Neural progenitor cell (in vitro differentiated cells): ENCODE measurements around the gene ZMIZ2. TPM values are rescaled to one million over a fixed set of nuclear protein-coding genes. Genes with fewer than 3 reads are reported as not detected.
"Not testable (repeated sequence)": the region's sequence is repeated elsewhere in the genome, so short reads cannot be mapped to it uniquely, and the experiment has no call there.

Source experiments
- DNase-seq: peaks from one replicate; pipeline ENCODE4 v3.0.0-alpha.2; 2016; ENCODE audit warnings: low spot score
- H2AFZ ChIP-seq: fragments of 200-600 bp; sonication (generic); replicated peaks from 2 replicates; pipeline ENCODE4 v1.6.1; 2016; ENCODE audit warnings: antibody characterized with exemption
- H3F3A ChIP-seq: fragments of 200-600 bp; sonication (generic); 2 replicates; pipeline ENCODE4 v1.6.1; 2016; ENCODE audit warnings: antibody characterized with exemption, low read depth
- H3K27ac ChIP-seq: fragments of 200-600 bp; sonication (generic); 2 replicates; pipeline ENCODE4 v1.5.1; 2016; ENCODE audit warnings: mild to moderate bottlenecking
- H3K27me3 ChIP-seq: fragments of 200-600 bp; sonication (generic); 2 replicates; pipeline ENCODE4 v1.6.1; 2016; ENCODE audit warnings: mild to moderate bottlenecking, moderate library complexity
- H3K36me3 ChIP-seq: fragments of 200-600 bp; sonication (generic); 2 replicates; pipeline ENCODE4 v1.5.1; 2016
- H3K4me1 ChIP-seq: fragments of 200-600 bp; sonication (generic); 2 replicates; pipeline ENCODE4 v1.6.1; 2016; ENCODE audit warnings: mixed run types
- H3K4me2 ChIP-seq: fragments of 200-600 bp; sonication (generic); 2 replicates; pipeline ENCODE4 v1.6.1; 2016
- H3K4me3 ChIP-seq: fragments of 200-600 bp; sonication (generic); 2 replicates; pipeline ENCODE4 v1.5.1; 2016
- H3K79me2 ChIP-seq: fragments of 200-600 bp; sonication (generic); 2 replicates; pipeline ENCODE4 v1.6.1; 2016; ENCODE audit warnings: low read depth
- H3K9ac ChIP-seq: fragments of 200-600 bp; sonication (generic); 2 replicates; pipeline ENCODE4 v1.6.1; 2016
- H3K9me3 ChIP-seq: fragments of 200-600 bp; sonication (generic); 2 replicates; pipeline ENCODE4 v1.5.1; 2016; ENCODE audit warnings: low read depth
- H4K20me1 ChIP-seq: fragments of 200-600 bp; sonication (generic); 2 replicates; pipeline ENCODE4 v1.6.1; 2016; ENCODE audit warnings: low read depth
- H3K27ac Mint-ChIP-seq: 3 replicates; pipeline ENCODE4 v1.8.0; 2021; ENCODE audit warnings: mixed read lengths
- H3K27me3 Mint-ChIP-seq: 2 replicates; pipeline ENCODE4 v1.8.0; 2022; ENCODE audit warnings: low read depth, mild to moderate bottlenecking, inconsistent platforms, moderate library complexity, mixed read lengths; ENCODE audit not compliant: insufficient read depth
- H3K36me3 Mint-ChIP-seq: 3 replicates; pipeline ENCODE4 v1.8.0; 2021; ENCODE audit warnings: mixed read lengths
- H3K4me1 Mint-ChIP-seq: 3 replicates; pipeline ENCODE4 v1.8.0; 2021; ENCODE audit warnings: mixed read lengths
- H3K4me3 Mint-ChIP-seq: 3 replicates; pipeline ENCODE4 v1.8.0; 2021; ENCODE audit warnings: mild to moderate bottlenecking, moderate library complexity, mixed read lengths
- H3K9me3 Mint-ChIP-seq: 3 replicates; pipeline ENCODE4 v1.8.0; 2020; ENCODE audit warnings: mixed read lengths
- EZH2 ChIP-seq: fragments of 200-600 bp; sonication (generic); IDR thresholded peaks from 2 replicates; pipeline ENCODE4 v1.6.1; 2017; ENCODE audit warnings: antibody characterized with exemption, mild to moderate bottlenecking, moderate library complexity
- EZH2phosphoT487 ChIP-seq: fragments of 200-600 bp; sonication (generic); IDR thresholded peaks from 2 replicates; pipeline ENCODE4 v1.6.1; 2017; ENCODE audit warnings: antibody characterized with exemption
- total RNA-seq: library from RNA; depleted of rRNA; stranded (reverse); fragments of >200 nt; gene quantifications from 2 replicates; pipeline ENCODE4 v1.2.3, GENCODE V29; 2015; ENCODE audit warnings: low replicate concordance
- TF ChIP-seq, protein P1 (sequence below): fragments of 200-600 bp; sonication (generic); IDR thresholded peaks from 2 replicates; pipeline ENCODE4 v1.5.1; 2017; ENCODE audit warnings: antibody characterized with exemption, mild to moderate bottlenecking

The ZMIZ2 gene
- total RNA-seq, 1 donor from 2014 or later = 7.6 TPM

GRCh38 chr7:44716205-44716604 is 32.4 kb upstream of the ZMIZ2 start:
- Histone ChIP-seq H4K20me1 (no peaks in the 10 kb centered on the region), H3K27ac (no peak overlapping the region), H2AFZ (no peak overlapping the region), H3K9me3 (no peaks in the 10 kb centered on the region), H3F3A (no peaks in the 10 kb centered on the region), H3K27me3 (no peaks in the 10 kb centered on the region), H3K36me3 (no peaks in the 10 kb centered on the region), H3K79me2 (no peaks in the 10 kb centered on the region), H3K9ac (no peak overlapping the region), H3K4me1 (no peaks in the 10 kb centered on the region), H3K4me3 (no peak overlapping the region), H3K4me2 (no peak overlapping the region)
- H3K4me1 Mint-ChIP-seq = peaks cover 3% of the 10 kb centered on the region
- H3K27ac Mint-ChIP-seq = no peak overlapping the region
- peaks cover 2% of the 10 kb centered on the region for H3K27me3 Mint-ChIP-seq
- H3K36me3 Mint-ChIP-seq = no peaks in the 10 kb centered on the region
- H3K4me3 Mint-ChIP-seq = no peak overlapping the region
- no peak for DNase-seq
- TF ChIP-seq, protein P1, sequence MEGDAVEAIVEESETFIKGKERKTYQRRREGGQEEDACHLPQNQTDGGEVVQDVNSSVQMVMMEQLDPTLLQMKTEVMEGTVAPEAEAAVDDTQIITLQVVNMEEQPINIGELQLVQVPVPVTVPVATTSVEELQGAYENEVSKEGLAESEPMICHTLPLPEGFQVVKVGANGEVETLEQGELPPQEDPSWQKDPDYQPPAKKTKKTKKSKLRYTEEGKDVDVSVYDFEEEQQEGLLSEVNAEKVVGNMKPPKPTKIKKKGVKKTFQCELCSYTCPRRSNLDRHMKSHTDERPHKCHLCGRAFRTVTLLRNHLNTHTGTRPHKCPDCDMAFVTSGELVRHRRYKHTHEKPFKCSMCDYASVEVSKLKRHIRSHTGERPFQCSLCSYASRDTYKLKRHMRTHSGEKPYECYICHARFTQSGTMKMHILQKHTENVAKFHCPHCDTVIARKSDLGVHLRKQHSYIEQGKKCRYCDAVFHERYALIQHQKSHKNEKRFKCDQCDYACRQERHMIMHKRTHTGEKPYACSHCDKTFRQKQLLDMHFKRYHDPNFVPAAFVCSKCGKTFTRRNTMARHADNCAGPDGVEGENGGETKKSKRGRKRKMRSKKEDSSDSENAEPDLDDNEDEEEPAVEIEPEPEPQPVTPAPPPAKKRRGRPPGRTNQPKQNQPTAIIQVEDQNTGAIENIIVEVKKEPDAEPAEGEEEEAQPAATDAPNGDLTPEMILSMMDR = no peak
- TF ChIP-seq EZH2 (no peak), EZH2phosphoT487 (no peak)
- peaks cover 2% of the 10 kb centered on the region for H3K9me3 Mint-ChIP-seq

GRCh38 chr7:44720301-44720700 is 28.3 kb upstream of the ZMIZ2 start:
- Histone ChIP-seq H3K4me3 (no peak overlapping the region), H3K79me2 (no peaks in the 10 kb centered on the region), H2AFZ (no peak overlapping the region), H3K9ac (no peak overlapping the region), H3K36me3 (no peaks in the 10 kb centered on the region), H3K4me2 (no peak overlapping the region), H3F3A (no peaks in the 10 kb centered on the region), H3K27me3 (no peaks in the 10 kb centered on the region), H3K9me3 (no peaks in the 10 kb centered on the region), H4K20me1 (no peaks in the 10 kb centered on the region), H3K27ac (no peak overlapping the region), H3K4me1 (no peaks in the 10 kb centered on the region)
- no peak for TF ChIP-seq EZH2phosphoT487
- Mint-ChIP-seq H3K36me3 (no peaks in the 10 kb centered on the region), H3K27me3 (peaks cover 2% of the 10 kb centered on the region), H3K4me1 (no peaks in the 10 kb centered on the region), H3K9me3 (peaks cover 7% of the 10 kb centered on the region), H3K4me3 (no peak overlapping the region), H3K27ac (no peak overlapping the region)
- no peak for DNase-seq

DNA sequence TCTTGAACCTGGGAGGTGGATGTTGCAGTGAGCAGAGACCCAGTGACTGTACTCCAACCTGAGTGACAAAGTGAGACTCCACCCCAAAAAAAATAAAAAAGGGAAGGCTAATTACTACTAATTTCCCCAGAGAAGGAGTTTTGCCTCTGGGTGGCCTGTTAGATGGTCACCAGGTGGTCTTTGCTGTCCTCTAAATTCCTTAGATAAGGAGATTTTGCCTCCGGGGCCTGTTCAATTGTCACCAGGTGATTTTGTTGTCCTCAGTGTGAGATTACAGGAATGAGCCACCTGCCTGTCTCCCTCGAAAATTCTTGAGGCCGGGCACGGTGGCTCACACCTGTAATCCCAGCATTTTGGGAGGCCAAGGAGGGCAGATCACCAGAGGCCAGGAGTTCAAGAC is 24.4 kb upstream of the ZMIZ2 start:
- peaks cover 4% of the 10 kb centered on the region for H3K27me3 Mint-ChIP-seq
- Histone ChIP-seq H3K36me3 (no peaks in the 10 kb centered on the region), H3K9ac (no peak overlapping the region), H3K27ac (no peak overlapping the region), H3K4me1 (no peaks in the 10 kb centered on the region), H3K4me2 (no peak overlapping the region), H3F3A (no peaks in the 10 kb centered on the region), H3K9me3 (no peaks in the 10 kb centered on the region), H4K20me1 (no peaks in the 10 kb centered on the region), H3K79me2 (no peaks in the 10 kb centered on the region), H3K27me3 (no peaks in the 10 kb centered on the region), H2AFZ (no peak overlapping the region), H3K4me3 (no peak overlapping the region)
- no peak overlapping the region for H3K27ac Mint-ChIP-seq
- no peaks in the 10 kb centered on the region for H3K36me3 Mint-ChIP-seq
- H3K4me3 Mint-ChIP-seq = no peak overlapping the region
- H3K4me1 Mint-ChIP-seq = no peaks in the 10 kb centered on the region
- TF ChIP-seq EZH2phosphoT487 (no peak), EZH2 (no peak)
- TF ChIP-seq, protein P1 = no peak
- no peak for DNase-seq
- H3K9me3 Mint-ChIP-seq = peaks cover 7% of the 10 kb centered on the region

DNA sequence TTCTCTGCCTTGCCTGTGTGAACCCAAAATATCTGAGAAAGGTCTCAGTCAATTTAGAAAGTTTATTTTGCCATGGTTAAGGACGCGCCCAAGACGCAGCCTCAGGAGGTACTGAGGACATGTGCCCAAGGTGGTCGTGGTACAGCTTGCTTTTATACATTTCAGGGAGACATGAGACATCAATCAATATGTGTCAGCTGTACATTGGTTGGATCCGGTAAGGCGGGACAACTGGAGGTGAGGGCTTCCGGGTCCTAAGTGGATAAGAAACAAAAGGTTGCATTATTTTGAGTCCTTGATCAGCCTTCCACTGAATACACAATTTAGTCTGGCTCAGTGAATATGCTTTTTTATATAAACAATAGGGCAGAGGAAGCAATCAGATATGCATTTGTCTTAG is 22.4 kb upstream of the ZMIZ2 start:
- H3K4me3 ChIP-seq, H4K20me1 ChIP-seq, H3K9ac ChIP-seq, H3K4me1 Mint-ChIP-seq, H3K27me3 ChIP-seq, DNase-seq, H3K4me3 Mint-ChIP-seq, H3K9me3 ChIP-seq, H3K4me2 ChIP-seq, H3K27ac ChIP-seq, H3K36me3 ChIP-seq, H2AFZ ChIP-seq, H3K36me3 Mint-ChIP-seq, H3F3A ChIP-seq, H3K27ac Mint-ChIP-seq, H3K27me3 Mint-ChIP-seq, H3K4me1 ChIP-seq, H3K9me3 Mint-ChIP-seq, H3K79me2 ChIP-seq: not testable (repeated sequence)
